Erythroblast (primary cell): ENCODE data around the gene OR1K1.

ENCODE experiments used
- GATA1 ChIP-seq: IDR thresholded peaks from 2 replicates; pipeline ENCODE4 v1.6.1; 2011; ENCODE audit warnings: low read depth, mild to moderate bottlenecking, control low read depth, low read length, moderate library complexity
- POLR2A ChIP-seq: IDR thresholded peaks from 2 replicates; pipeline ENCODE4 v1.6.1; 2011; ENCODE audit warnings: mild to moderate bottlenecking, low read length

DNA sequence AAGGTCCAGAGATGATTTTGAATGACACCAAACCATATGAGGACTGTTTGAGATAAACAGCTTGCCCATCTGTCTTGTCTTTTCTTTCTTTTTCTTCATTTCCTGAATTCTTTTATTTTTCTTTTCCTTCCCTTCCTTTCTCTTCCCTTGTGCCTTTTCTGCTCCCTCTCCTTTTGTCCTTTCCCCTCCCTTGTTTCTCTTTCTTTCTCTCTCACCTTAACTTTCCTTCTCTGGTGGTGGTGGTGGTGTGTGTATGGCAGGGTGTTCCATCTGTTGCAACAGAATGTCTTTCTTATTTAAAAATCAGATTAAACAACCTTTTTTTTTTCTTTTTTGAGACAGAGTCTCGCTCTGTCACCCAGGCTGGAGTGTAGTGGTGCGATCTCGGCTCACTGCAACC, 32.3 kb downstream of the OR1K1 start:
- no peak for TF ChIP-seq POLR2A
- TF ChIP-seq GATA1: no peak
